Omental fat pad (tissue), 4 donors: ENCODE data around the gene CCR4. TPM values are rescaled to one million over a fixed set of nuclear protein-coding genes. Genes with fewer than 3 reads are reported as not detected.

Source experiments
- ATAC-seq: fragments of 150-250 bp; one replicate; pipeline ENCODE4 v1.9.1; 2016; ENCODE audit warnings: mild to moderate bottlenecking, moderate library complexity; ENCODE audit not compliant: low FRiP score
- DNase-seq: peaks from one replicate; pipeline ENCODE4 v3.0.0-alpha.2; 2019; ENCODE audit warnings: low spot score
- total RNA-seq, 4 donors: library from RNA; depleted of rRNA; stranded (reverse); fragments of >200 nt; gene quantifications; one replicate each; pipeline ENCODE4 v1.1.0, GENCODE V29; 2016
- TF ChIP-seq, protein P1 (sequence below), 3 donors: fragments of 450-650 bp; IDR thresholded peaks; one replicate each; pipeline ENCODE4 v1.5.1; 2016 to 2017; ENCODE audit warnings: antibody characterized with exemption in 3 of 3, mild to moderate bottlenecking in 3 of 3, moderate library complexity in 2 of 3

The CCR4 gene
- total RNA-seq, 4 donors from 2014 or later = 0.46 to 1.6 (median 0.69) TPM; not detected in 1

DNA sequence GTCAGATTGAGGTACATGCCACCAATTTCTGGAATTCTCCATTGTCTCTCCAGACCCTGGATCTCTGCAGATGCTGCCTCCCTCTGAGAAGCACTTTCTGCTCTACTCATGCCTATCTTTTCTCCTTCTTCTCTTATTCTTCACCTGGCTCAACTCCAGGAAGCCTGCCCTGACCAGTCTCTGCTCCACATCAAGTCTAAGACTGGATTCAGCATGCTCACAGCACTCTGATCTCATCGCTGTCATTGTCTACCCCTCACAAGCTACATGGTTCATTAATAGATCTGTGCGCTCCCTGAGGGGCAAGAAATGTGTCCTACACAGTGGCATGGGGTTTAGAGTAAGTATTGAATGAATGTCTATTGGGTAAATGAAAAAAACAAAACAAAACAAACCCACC is 38.7 kb downstream of the CCR4 start:
- TF ChIP-seq, protein P1, sequence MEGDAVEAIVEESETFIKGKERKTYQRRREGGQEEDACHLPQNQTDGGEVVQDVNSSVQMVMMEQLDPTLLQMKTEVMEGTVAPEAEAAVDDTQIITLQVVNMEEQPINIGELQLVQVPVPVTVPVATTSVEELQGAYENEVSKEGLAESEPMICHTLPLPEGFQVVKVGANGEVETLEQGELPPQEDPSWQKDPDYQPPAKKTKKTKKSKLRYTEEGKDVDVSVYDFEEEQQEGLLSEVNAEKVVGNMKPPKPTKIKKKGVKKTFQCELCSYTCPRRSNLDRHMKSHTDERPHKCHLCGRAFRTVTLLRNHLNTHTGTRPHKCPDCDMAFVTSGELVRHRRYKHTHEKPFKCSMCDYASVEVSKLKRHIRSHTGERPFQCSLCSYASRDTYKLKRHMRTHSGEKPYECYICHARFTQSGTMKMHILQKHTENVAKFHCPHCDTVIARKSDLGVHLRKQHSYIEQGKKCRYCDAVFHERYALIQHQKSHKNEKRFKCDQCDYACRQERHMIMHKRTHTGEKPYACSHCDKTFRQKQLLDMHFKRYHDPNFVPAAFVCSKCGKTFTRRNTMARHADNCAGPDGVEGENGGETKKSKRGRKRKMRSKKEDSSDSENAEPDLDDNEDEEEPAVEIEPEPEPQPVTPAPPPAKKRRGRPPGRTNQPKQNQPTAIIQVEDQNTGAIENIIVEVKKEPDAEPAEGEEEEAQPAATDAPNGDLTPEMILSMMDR (IDR thresholded peaks at IDR 0.05) = no peak
- ATAC-seq (no peak), DNase-seq (no peak)

DNA sequence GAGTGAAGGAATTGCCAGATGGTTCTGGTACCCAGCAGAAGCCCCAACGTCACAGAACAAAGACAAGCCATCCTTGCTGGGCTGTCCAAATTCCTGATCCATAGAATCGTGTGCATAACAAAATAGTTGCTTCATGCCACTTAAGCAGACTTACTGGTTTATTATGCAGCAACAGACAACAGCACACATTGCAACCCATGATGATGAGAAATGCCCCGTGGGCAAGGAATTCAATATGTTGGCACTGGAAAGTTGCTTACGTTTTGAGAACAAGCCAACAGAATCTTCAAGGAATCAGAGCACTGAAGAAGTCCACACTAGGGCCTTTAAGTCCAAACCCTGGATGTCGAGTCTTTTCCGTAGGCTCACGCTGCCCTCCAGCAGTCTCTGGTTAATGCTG is 40.3 kb downstream of the CCR4 start:
- ATAC-seq = no peak
- no peak for DNase-seq
- TF ChIP-seq, protein P1 (IDR thresholded peaks at IDR 0.05) = no peak

DNA sequence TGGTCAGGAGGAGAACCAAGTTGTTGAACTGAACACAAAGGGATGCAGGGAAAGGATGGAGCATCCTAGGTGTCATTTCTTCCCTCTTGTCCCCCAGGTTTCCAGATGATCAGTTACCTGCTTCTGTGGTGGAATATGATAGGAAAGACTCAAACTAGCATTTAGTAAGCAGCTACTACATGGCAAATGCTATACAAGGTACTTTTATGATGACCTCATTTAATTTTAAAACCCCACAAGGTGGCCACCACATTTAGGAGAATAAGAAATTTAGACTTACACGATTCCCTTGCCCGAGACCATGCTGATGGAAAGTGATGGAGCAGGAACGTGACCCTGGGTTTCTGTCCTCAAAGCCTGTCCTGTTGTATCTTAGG is 40.9 kb downstream of the CCR4 start:
- TF ChIP-seq, protein P1 (IDR thresholded peaks at IDR 0.05) = no peak
- no peak for DNase-seq

DNA sequence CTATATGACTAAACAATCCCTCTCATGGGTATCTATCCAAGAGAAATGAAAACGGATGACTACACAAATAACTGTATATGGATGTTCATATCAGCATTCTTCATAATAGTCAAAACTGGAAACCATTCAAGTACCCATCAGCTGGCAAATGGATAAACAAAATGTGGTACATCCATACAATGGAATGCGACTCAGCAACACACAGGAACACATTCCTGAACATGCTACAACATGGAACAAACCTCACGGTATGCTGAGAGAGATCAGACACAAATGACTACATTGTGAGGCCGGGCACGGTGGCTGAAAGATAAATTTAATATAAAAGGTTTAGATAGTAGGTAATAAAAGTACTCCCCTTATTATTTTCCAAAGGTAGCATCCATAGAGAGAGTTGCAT is 42.6 kb downstream of the CCR4 start:
- TF ChIP-seq, protein P1 (IDR thresholded peaks at IDR 0.05) = no peak
- DNase-seq (no peak), ATAC-seq (no peak)

More for the DNA sequence above, 40.9 kb downstream of the CCR4 start:
- ATAC-seq = no peak

DNA sequence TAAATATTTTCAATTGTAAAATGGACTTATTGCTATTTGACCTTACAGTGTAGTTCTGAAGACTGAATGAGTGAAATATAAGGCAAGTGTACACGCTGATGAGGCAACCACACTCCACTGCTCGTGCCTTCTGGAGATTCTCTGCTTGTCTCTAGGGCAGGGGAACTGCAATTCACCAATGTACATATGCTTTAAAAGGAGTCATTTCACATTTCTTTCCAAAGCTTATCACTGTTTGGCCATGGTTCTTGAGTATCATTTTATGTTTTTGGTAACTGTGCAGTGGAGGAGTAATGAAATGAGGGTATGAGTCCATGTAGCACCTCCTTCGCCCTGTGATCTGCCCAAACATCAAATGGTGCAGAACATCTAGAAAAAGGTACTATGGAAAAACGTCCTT is 43.7 kb downstream of the CCR4 start:
- TF ChIP-seq, protein P1 (IDR thresholded peaks at IDR 0.05) = no peak
- DNase-seq = no peak
- ATAC-seq = no peak

DNA sequence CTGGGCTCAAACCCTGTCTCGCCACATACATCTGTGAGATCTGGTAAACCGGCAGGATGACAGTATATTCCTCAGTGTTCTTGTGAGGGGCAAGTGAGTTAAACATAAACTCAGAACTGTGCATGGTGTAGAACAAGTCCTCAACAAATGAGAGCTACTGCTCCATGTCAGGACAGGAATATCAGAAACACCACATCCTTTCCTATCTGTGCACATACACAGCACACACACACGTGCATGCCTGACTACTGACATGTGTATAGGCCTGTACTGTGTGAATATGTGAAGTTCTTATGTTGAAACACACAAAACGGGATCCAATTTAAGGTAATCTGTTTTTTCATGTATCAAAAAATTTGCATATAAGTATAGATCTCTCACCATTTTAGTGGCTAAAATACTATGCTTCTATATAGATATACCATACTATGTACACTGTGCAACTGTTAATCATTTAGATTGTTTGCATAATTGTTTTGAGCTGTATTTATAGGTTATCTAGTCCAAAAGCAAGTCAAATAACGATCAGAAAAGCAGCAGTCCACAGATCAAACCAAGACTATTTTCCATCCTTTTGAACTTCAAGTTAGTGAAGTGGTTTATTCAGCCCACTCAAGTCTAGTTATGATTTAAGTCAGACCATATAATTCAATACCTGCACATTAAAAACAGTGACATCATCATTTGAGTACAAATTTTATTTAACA is 44.8 kb downstream of the CCR4 start:
- DNase-seq (no peak), ATAC-seq (no peak)
- TF ChIP-seq, protein P1 (IDR thresholded peaks at IDR 0.05) = no peak

DNA sequence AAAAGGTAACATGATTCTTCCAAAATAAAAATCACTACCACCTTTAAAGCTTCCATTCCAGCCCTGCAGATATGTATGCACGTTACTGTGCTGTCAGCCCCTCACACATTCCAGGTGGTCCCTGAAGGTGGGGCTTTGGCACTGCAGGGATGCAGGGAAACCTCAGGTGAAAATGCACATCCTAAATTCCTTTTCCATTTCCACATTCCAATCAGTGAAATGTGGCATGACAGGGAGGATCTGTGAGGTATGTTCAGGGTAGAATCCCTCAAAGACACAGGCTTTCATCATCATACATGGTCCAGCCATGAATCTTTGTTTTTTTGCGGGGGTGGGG is 45.3 kb downstream of the CCR4 start:
- no peak for DNase-seq
- TF ChIP-seq, protein P1 (IDR thresholded peaks at IDR 0.05) = no peak
- ATAC-seq = no peak
